Frontal cortex (tissue), 4 donors: Measurements from ENCODE around the gene FOXK1. TPM values are rescaled to one million over a fixed set of nuclear protein-coding genes. Genes with fewer than 3 reads are reported as not detected.
"Not testable (repeated sequence)": the region's sequence is repeated elsewhere in the genome, so short reads cannot be mapped to it uniquely, and the experiment has no call there.

Experiments
- DNase-seq, 2 donors: peaks; one replicate each; pipeline ENCODE4 v3.0.0; 2012; ENCODE audit warnings: low spot score in 2 of 2
- FAIRE-seq: peaks from 2 replicates; lab custom pipeline; 2012; peaks lifted over from hg19 to GRCh38; lab: Jason Lieb, UNC
- total RNA-seq: library from RNA; depleted of rRNA; stranded (reverse); fragments of >200 nt; gene quantifications from one replicate; pipeline ENCODE4 v1.2.3, GENCODE V29; 2014
- donor health status: control.
- donor health status: control.
- donor health status: control.

FOXK1 gene
- total RNA-seq, 1 donor from 2014 or later: 17.5 TPM

GRCh38 chr7:4791738-4792536, 109.8 kb downstream of the FOXK1 start:
- DNase-seq (peak; percentile 85 to 95), FAIRE-seq (no peak)

- DNase-seq: peak in 1 of 2 donors; percentile 41
These were observed 110.5 kb downstream of the FOXK1 start for GRCh38 chr7:4792537-4793126.

DNA sequence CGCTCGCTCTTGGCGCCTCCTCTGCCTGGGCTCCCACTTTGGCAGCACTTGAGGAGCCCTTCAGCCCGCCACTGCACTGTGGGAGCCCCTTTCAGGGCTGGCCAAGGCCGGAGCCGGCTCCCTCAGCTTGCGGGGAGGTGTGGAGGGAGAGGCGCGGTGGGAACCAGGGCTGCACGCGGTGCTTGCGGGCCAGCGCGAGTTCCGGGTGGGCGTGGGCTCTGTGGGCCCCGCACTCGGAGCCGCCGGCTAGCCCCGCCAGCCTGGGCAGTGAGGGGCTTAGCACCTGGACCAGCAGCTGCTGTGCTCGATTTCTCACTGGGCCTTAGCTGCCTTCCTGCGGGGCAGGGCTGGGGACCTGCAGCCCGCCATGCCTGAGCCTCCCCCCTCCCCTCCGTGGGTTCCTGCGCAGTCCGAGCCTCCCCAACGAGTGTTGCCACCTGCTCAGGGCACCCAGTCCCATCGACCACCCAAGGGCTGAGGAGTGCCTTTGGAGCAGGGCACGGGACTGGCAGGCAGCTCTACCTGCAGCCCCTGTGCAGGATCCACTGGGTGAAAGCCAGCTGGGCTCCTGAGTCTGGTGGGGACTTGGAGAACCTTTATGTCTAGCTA, 111.4 kb downstream of the FOXK1 start:
- DNase-seq, FAIRE-seq: not testable (repeated sequence)

More at GRCh38 chr7:4792537-4793126, 110.5 kb downstream of the FOXK1 start:
- FAIRE-seq: no peak

DNA sequence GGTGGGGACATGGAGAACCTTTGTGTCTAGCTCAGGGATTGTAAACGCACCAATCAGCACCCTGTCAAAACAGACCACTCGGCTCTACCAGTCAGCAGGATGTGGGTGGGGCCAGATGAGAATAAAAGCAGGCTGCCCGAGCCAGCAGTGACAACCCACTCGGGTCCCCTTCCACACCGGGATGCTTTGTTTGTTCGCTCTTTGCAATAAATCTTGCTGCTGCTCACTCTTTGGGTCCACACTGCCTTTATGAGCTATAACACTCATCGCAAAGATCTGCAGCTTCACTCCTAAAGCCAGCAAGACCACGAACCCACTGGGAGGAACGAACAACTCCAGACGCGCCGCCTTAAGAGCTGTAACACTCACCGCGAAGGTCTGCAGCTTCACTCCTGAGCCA, 112.1 kb downstream of the FOXK1 start:
- not testable (repeated sequence) for FAIRE-seq, DNase-seq

DNA sequence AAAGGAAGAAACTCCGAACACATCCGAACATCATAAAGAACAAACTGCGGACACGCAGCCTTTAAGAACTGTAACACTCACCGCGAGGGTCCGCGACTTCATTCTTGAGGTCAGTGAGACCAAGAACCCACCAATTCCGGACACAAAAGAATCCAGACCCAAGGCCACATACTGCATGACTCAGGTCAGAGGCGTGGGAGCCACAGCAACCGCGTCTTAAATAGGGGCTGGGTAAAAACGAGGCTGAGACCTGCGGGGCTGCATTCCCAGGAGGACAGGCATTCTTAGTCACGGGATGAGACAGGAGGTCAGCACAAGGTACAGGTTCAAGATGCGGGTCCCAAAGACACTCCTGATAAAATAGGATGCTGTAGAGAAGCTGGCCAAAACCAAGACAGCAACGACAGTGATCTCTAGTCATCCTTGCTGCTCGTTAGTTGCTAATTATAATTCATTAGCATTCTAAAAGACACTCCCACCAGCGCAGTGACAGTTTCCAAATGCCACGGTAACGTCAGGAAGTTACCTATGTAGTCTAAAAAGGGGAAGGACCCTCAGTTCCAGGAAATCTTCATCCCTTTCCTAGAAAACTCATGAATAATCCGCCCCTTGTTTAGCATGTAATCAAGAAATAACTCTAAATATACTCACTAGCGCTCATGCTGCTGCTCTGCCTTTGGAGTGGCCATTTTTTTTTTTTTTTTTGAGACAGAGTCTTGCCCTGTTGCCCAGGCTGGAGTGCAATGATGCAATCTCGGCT, 112.7 kb downstream of the FOXK1 start:
- FAIRE-seq (no peak), DNase-seq (no peak)

DNA sequence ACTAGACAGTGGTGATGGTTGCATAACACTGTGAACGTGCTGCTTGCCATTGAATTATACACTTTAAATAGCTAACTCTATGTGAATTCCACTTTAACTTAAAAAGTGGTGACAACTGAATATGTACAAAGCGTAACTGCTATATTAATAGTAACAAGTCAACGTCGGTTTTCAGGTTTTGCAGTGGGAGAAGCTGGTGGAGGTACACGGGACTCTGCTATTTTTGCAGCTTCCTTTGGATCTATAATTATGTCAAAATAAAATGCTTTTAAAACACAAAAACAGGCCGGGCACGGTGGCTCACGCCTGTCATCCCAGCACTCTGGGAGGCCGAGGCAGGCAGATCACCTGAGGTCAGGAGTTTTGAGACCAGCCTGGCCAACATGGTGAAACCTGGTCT, 114.4 kb downstream of the FOXK1 start:
- no peak for FAIRE-seq
- DNase-seq: no peak

DNA sequence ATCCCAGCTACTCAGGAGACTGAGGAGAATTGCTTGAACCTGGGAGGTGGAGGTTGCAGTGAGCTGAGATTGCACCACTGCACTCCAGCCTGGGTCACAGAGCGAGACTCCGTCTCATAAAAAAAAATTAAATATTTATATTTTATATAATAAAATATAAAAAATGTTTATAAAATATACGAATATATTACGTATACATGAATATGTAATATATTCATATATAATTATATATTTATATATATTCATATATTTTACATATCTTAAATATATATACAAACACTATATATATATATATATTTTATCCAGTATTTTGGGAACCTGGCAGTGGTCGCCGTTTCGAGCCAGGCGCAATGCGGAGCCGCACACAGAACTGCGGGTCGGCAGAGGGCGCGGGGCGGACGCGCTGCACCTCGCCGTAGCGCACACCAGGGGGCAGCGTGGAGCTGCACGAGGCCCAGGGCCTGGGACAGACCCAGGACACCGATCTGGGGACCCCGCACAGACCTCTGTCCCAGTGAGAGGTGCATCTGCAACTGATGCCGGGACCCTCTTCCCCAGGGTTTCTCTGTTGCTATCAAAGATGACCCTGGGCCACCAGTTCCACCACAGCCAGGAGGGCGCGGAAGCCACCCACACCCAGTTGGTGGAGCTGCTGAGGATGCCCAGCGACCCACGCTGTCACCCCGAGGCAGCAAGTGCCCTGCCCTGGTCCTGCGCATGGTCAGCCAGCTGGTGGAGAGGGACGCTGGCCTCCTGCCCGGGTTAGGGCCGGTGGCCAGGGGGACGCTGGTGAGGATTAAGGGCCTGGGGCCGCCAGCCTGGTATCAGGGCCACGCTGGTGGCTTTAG, 116.0 kb downstream of the FOXK1 start:
- FAIRE-seq (peak; percentile 34), DNase-seq (peak; percentile 80 to 88)

GRCh38 chr7:4798706-4799235, 116.7 kb downstream of the FOXK1 start:
- no peak for DNase-seq

GRCh38 chr7:4799508-4800268, 117.6 kb downstream of the FOXK1 start:
- FAIRE-seq: no peak
- DNase-seq: no peak

More at GRCh38 chr7:4798706-4799235, 116.7 kb downstream of the FOXK1 start:
- no peak for FAIRE-seq

DNA sequence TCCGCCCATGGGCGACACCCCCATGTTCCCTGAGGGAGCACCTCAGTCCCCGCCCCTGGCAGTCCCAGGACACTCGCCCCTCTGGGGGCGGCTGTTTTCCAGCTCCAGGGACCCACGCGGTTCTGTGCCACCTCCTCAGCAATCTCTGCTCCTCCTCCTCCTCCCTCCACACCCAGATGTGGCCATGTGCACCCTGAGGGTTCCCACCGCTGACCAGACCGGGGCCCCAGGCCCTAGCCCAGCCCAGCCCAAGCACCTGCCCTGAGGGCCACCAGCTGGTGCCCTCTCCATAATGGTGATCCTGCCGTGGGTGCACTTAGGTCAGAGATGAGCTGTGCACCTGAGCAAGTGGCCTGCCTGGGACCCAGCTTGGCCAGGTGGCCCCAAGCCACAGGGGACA, 118.4 kb downstream of the FOXK1 start:
- DNase-seq (no peak), FAIRE-seq (no peak)

- FAIRE-seq (no peak), DNase-seq (no peak)
These were observed 119.1 kb downstream of the FOXK1 start for GRCh38 chr7:4800926-4801838.

GRCh38 chr7:4801839-4802231, 119.7 kb downstream of the FOXK1 start:
- FAIRE-seq: no peak

DNA sequence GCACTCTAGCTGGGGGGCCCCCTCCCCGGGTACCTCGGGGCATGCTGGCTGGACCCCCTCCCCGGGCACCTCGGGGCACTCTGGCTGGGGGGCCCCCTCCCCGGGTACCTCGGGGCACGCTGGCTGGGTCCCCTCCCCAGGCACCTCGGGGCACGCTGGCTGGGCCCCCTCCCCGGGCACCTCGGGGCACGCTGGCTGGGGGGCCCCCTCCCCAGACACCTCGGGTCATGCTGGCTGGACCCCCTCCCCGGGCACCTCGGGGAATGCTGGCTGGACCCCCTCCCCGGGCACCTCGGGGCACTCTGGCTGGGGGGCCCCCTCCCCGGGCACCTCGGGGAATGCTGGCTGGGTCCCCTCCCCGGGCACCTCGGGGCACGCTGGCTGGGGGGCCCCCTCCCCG, 120.5 kb downstream of the FOXK1 start:
- DNase-seq, FAIRE-seq: not testable (repeated sequence)

More at GRCh38 chr7:4801839-4802231, 119.7 kb downstream of the FOXK1 start:
- DNase-seq: no peak

- DNase-seq (no peak), FAIRE-seq (no peak)
These were observed 121.5 kb downstream of the FOXK1 start for GRCh38 chr7:4803397-4804241.

- no peak for FAIRE-seq
These were observed 123.3 kb downstream of the FOXK1 start for GRCh38 chr7:4805110-4805983.

GRCh38 chr7:4805984-4806300, 123.8 kb downstream of the FOXK1 start:
- DNase-seq (no peak), FAIRE-seq (no peak)

More at GRCh38 chr7:4805110-4805983, 123.3 kb downstream of the FOXK1 start:
- no peak for DNase-seq
